Right lobe of liver (tissue), 4 donors: Measurements from ENCODE around the gene EMCN.

Experiments used
- CTCF ChIP-seq, 4 donors: fragments of 200-600 bp in 3 of 4; fragments of 450-650 bp in 1 of 4; IDR thresholded peaks; one replicate each; pipeline versions ENCODE4 v1.5.1 to v1.8.0; 2016 to 2022; ENCODE audit warnings: antibody characterized with exemption in 4 of 4, mild to moderate bottlenecking in 2 of 4
- POLR2A ChIP-seq: fragments of 450-650 bp; IDR thresholded peaks from one replicate; pipeline ENCODE4 v1.6.1; 2017; ENCODE audit warnings: antibody characterized with exemption, mild to moderate bottlenecking
- donor health status: DM: no; HTN: no; CAD: no.
- donor health status: DM: no; HTN: no; CAD: no.
- donor health status: DM: no; HTN: yes; CAD: no.

DNA sequence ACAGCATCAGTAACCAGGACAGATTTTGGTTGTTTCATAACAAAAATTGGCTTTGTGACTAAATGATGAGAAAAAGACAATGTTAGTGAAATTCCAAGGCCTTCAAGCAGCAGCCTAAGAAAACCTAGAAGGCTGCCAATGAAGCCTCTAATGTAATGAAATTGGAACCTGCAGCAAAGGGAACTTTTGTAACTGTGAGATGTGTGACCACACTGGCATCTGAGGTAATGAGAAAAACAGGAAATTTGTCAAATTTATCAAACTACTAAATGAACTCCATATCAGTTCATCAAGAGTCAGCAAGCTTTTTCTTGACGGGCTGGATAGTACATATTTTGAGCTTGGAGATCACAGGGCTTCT, 30.4 kb upstream of the EMCN start:
- TF ChIP-seq CTCF (IDR thresholded peaks at IDR 0.05): no peak
- no peak for TF ChIP-seq POLR2A
